IgD-negative memory B cell (primary cell): ENCODE measurements around the gene MOG. TPM values are rescaled to one million over a fixed set of nuclear protein-coding genes. Genes with fewer than 3 reads are reported as not detected.

ENCODE experiments used
- H3K27ac Mint-ChIP-seq, 3 donors: one replicate each; pipeline ENCODE4 v1.8.0; 2020 to 2022; ENCODE audit warnings: mild to moderate bottlenecking in 3 of 3, mixed read lengths in 3 of 3, moderate library complexity in 1 of 3
- H3K27me3 Mint-ChIP-seq: one replicate; pipeline ENCODE4 v1.8.0; 2021; ENCODE audit warnings: mixed read lengths
- H3K36me3 Mint-ChIP-seq: one replicate; pipeline ENCODE4 v1.8.0; 2020; ENCODE audit warnings: mild to moderate bottlenecking, mixed read lengths
- H3K4me1 Mint-ChIP-seq, 3 donors: one replicate each; pipeline ENCODE4 v1.8.0; 2020 to 2022; ENCODE audit warnings: mixed read lengths in 3 of 3, mild to moderate bottlenecking in 1 of 3
- H3K4me3 Mint-ChIP-seq, 4 donors: one replicate each; pipeline ENCODE4 v1.8.0; 2020 to 2022; ENCODE audit warnings: mild to moderate bottlenecking in 4 of 4, mixed read lengths in 4 of 4, moderate library complexity in 3 of 4
- H3K9me3 Mint-ChIP-seq, 3 donors: one replicate each; pipeline ENCODE4 v1.8.0; 2020 to 2021; ENCODE audit warnings: mixed read lengths in 3 of 3, mild to moderate bottlenecking in 1 of 3
- polyA plus RNA-seq: library from polyadenylated mRNA; unstranded; fragments of 300-500 nt; fragmentation: Illumina TruSeq; gene quantifications from one replicate; pipeline ENCODE4 v1.2.3, GENCODE V29; 2021

The MOG gene
- polyA plus RNA-seq, result not detected

- Mint-ChIP-seq H3K9me3 (peaks cover 0 to 4% (median 2%) of the 10 kb centered on the region in 3 donors), H3K36me3 (no peaks in the 10 kb centered on the region), H3K27me3 (peaks cover 18% of the 10 kb centered on the region), H3K27ac (peak within 1 kb of the TSS in 1 of 3 donors; percentile 49), H3K4me1 (peaks cover under 1 to 2% (median under 1%) of the 10 kb centered on the region in 3 donors), H3K4me3 (no peak within 1 kb of the TSS)
These were observed at the start of gene MOG for GRCh38 chr6:29656798-29657197. Gene MOG, plus strand, starts transcription at chr6:29657092. Its CDS starts 118 bp downstream, at chr6:29657210.

- no peaks in the 10 kb centered on the region for H3K27me3 Mint-ChIP-seq
- no peak overlapping the region for H3K27ac Mint-ChIP-seq
- peaks cover 0 to 2% (median 0%) of the 10 kb centered on the region in 3 donors for H3K4me1 Mint-ChIP-seq
- H3K4me3 Mint-ChIP-seq, result no peak overlapping the region
- H3K9me3 Mint-ChIP-seq, result no peaks in the 10 kb centered on the region
- peaks cover 8% of the 10 kb centered on the region for H3K36me3 Mint-ChIP-seq
These were observed 48.8 kb upstream of the MOG start for GRCh38 chr6:29608131-29608530.

GRCh38 chr6:29610540-29610939, 46.4 kb upstream of the MOG start:
- Mint-ChIP-seq H3K4me3 (no peak overlapping the region), H3K36me3 (peaks cover 6% of the 10 kb centered on the region), H3K4me1 (no peaks in the 10 kb centered on the region), H3K9me3 (no peaks in the 10 kb centered on the region), H3K27ac (no peak overlapping the region), H3K27me3 (no peaks in the 10 kb centered on the region)

GRCh38 chr6:29611426-29611825, 45.5 kb upstream of the MOG start:
- Mint-ChIP-seq H3K4me3 (no peak overlapping the region), H3K4me1 (no peaks in the 10 kb centered on the region), H3K9me3 (no peaks in the 10 kb centered on the region), H3K27me3 (no peaks in the 10 kb centered on the region), H3K27ac (no peak overlapping the region), H3K36me3 (peaks cover 6% of the 10 kb centered on the region)

GRCh38 chr6:29617782-29618554, 38.9 kb upstream of the MOG start:
- H3K27ac Mint-ChIP-seq, result no peak overlapping the region
- peaks cover 13% of the 10 kb centered on the region for H3K36me3 Mint-ChIP-seq
- no peak overlapping the region for H3K4me3 Mint-ChIP-seq
- H3K9me3 Mint-ChIP-seq, result no peaks in the 10 kb centered on the region
- H3K27me3 Mint-ChIP-seq, result no peaks in the 10 kb centered on the region
- no peaks in the 10 kb centered on the region for H3K4me1 Mint-ChIP-seq

GRCh38 chr6:29619578-29620160, 37.2 kb upstream of the MOG start:
- no peak overlapping the region for H3K4me3 Mint-ChIP-seq
- peak overlapping the region in 1 of 3 donors; percentile 29 for H3K27ac Mint-ChIP-seq
- H3K27me3 Mint-ChIP-seq, result no peaks in the 10 kb centered on the region
- no peaks in the 10 kb centered on the region for H3K9me3 Mint-ChIP-seq
- H3K36me3 Mint-ChIP-seq, result peaks cover 16% of the 10 kb centered on the region
- no peaks in the 10 kb centered on the region for H3K4me1 Mint-ChIP-seq

GRCh38 chr6:29620630-29621029, 36.3 kb upstream of the MOG start:
- Mint-ChIP-seq H3K27me3 (no peaks in the 10 kb centered on the region), H3K4me3 (no peak overlapping the region), H3K36me3 (peaks cover 16% of the 10 kb centered on the region), H3K4me1 (no peaks in the 10 kb centered on the region), H3K9me3 (no peaks in the 10 kb centered on the region), H3K27ac (no peak overlapping the region)

GRCh38 chr6:29624520-29624961, 32.4 kb upstream of the MOG start:
- Mint-ChIP-seq H3K27me3 (peaks cover 3% of the 10 kb centered on the region), H3K9me3 (no peaks in the 10 kb centered on the region), H3K27ac (peak overlapping the region in 1 of 3 donors; percentile 73), H3K36me3 (peaks cover 6% of the 10 kb centered on the region), H3K4me3 (no peak overlapping the region), H3K4me1 (peaks cover 0 to 10% (median 10%) of the 10 kb centered on the region in 3 donors)

GRCh38 chr6:29625337-29625930, 31.5 kb upstream of the MOG start:
- Mint-ChIP-seq H3K27me3 (peaks cover 3% of the 10 kb centered on the region), H3K36me3 (peaks cover 6% of the 10 kb centered on the region), H3K27ac (peak overlapping the region in 1 of 3 donors; percentile 59), H3K4me1 (peaks cover under 1 to 14% (median 13%) of the 10 kb centered on the region in 3 donors), H3K9me3 (no peaks in the 10 kb centered on the region), H3K4me3 (peak overlapping the region in 1 of 4 donors; percentile 70)

GRCh38 chr6:29626948-29627754, 29.7 kb upstream of the MOG start:
- Mint-ChIP-seq H3K4me1 (peaks cover 13 to 28% (median 17%) of the 10 kb centered on the region in 3 donors), H3K27me3 (peaks cover 3% of the 10 kb centered on the region), H3K27ac (peak overlapping the region in 1 of 3 donors; percentile 35), H3K9me3 (no peaks in the 10 kb centered on the region), H3K36me3 (peaks cover 4% of the 10 kb centered on the region), H3K4me3 (peak overlapping the region; percentile 63 to 86 (median 70))

GRCh38 chr6:29627755-29628418, 29.0 kb upstream of the MOG start:
- H3K4me1 Mint-ChIP-seq, result peaks cover 14 to 29% (median 17%) of the 10 kb centered on the region in 3 donors
- H3K9me3 Mint-ChIP-seq, result no peaks in the 10 kb centered on the region
- H3K27ac Mint-ChIP-seq, result peak overlapping the region in 1 of 3 donors; percentile 39
- peak overlapping the region; percentile 81 to 96 (median 86) for H3K4me3 Mint-ChIP-seq
- H3K27me3 Mint-ChIP-seq, result peaks cover 3% of the 10 kb centered on the region
- H3K36me3 Mint-ChIP-seq, result peaks cover 4% of the 10 kb centered on the region

- H3K27ac Mint-ChIP-seq, result peak overlapping the region in 1 of 3 donors; percentile 39
- no peaks in the 10 kb centered on the region for H3K9me3 Mint-ChIP-seq
- peaks cover 18 to 31% (median 22%) of the 10 kb centered on the region in 3 donors for H3K4me1 Mint-ChIP-seq
- H3K27me3 Mint-ChIP-seq, result peaks cover 3% of the 10 kb centered on the region
- H3K36me3 Mint-ChIP-seq, result peaks cover 2% of the 10 kb centered on the region
- H3K4me3 Mint-ChIP-seq, result peak overlapping the region; percentile 81 to 96 (median 86)
These were observed 28.2 kb upstream of the MOG start for GRCh38 chr6:29628419-29629281.

- Mint-ChIP-seq H3K27me3 (peaks cover 3% of the 10 kb centered on the region), H3K4me3 (peak overlapping the region in 3 of 4 donors; percentile 81 to 96 (median 82)), H3K9me3 (no peaks in the 10 kb centered on the region), H3K36me3 (peaks cover 1% of the 10 kb centered on the region), H3K4me1 (peaks cover 26 to 39% (median 27%) of the 10 kb centered on the region in 3 donors), H3K27ac (no peak overlapping the region)
These were observed 27.3 kb upstream of the MOG start for GRCh38 chr6:29629571-29629970.
